ENCODE results near the gene PHF1.

- TF ChIP-seq POLR2AphosphoS5 (IDR thresholded peaks at IDR 0.05; ENCODE audit: borderline replicate concordance, low read depth, low read length) (no peak), EZH2 (IDR thresholded peaks at IDR 0.05) (no peak), FOXP2 (optimal IDR thresholded peaks at IDR 0.05; ENCODE audit: control extremely low read depth, extremely low read length, insufficient read depth) (peak; percentile 62)
Measured at GRCh38 chr6:33430991-33431879, 20.4 kb downstream of the PHF1 start.
